NB4 (cell line): ENCODE results near the gene CCDC124.

Source experiments
- DNase-seq: peaks from one replicate; pipeline ENCODE4 v3.0.0; 2010; ENCODE audit warnings: low read depth
- H3K4me3 ChIP-seq: one replicate; pipeline ENCODE4 v1.5.1; 2011; ENCODE audit warnings: mild to moderate bottlenecking, low read depth, low read length, moderate library complexity
- CTCF ChIP-seq: IDR thresholded peaks from one replicate; pipeline ENCODE4 v1.5.1; 2012; ENCODE audit warnings: low read depth, low read length
- MAX ChIP-seq: IDR thresholded peaks from 2 replicates; pipeline ENCODE4 v1.6.1; 2011; ENCODE audit warnings: low read depth, low read length
- MYC ChIP-seq: IDR thresholded peaks from 2 replicates; pipeline ENCODE4 v1.6.1; 2011; ENCODE audit warnings: low read depth, low read length
- POLR2A ChIP-seq: IDR thresholded peaks from 2 replicates; pipeline ENCODE4 v1.6.1; 2011; ENCODE audit warnings: mild to moderate bottlenecking; ENCODE audit not compliant: insufficient read length; ENCODE audit errors: extremely low read depth

CCDC124 gene

GRCh38 chr19:17957885-17958284 is 25.1 kb downstream of the CCDC124 start:
- no peak for TF ChIP-seq CTCF
- no peak for TF ChIP-seq MYC
- no peak for TF ChIP-seq MAX
- TF ChIP-seq POLR2A: no peak
- no peak for DNase-seq
- no peak overlapping the region for H3K4me3 ChIP-seq

- H3K4me3 ChIP-seq: no peak overlapping the region
- TF ChIP-seq POLR2A (no peak), MYC (no peak), CTCF (no peak), MAX (no peak)
- no peak for DNase-seq
Observed at GRCh38 chr19:17963936-17964691, 31.3 kb downstream of the CCDC124 start.

- no peak for TF ChIP-seq CTCF
- no peak for TF ChIP-seq POLR2A
- no peak for TF ChIP-seq MYC
- TF ChIP-seq MAX: no peak
- no peak for DNase-seq
Observed at GRCh38 chr19:17965370-17966128, 32.7 kb downstream of the CCDC124 start.

GRCh38 chr19:17966129-17966483 is 33.3 kb downstream of the CCDC124 start:
- DNase-seq: no peak
- H3K4me3 ChIP-seq: no peak overlapping the region
- TF ChIP-seq POLR2A (no peak), CTCF (no peak), MYC (no peak), MAX (no peak)

More at GRCh38 chr19:17965370-17966128, 32.7 kb downstream of the CCDC124 start:
- H3K4me3 ChIP-seq: no peak overlapping the region

- TF ChIP-seq MYC (no peak), CTCF (no peak), MAX (no peak), POLR2A (no peak)
- DNase-seq: no peak
- H3K4me3 ChIP-seq: no peak within 1 kb of the TSS
Observed at GRCh38 chr19:17966550-17967256, 33.9 kb downstream of the CCDC124 start, which contains the start of gene KCNN1. Gene KCNN1, plus strand, starts transcription at chr19:17967107. Its CDS starts 6,782 bp downstream, at chr19:17973889.
